ENCODE measurements around the gene REPS1.
A peak's percentile ranks its signal among the peaks of the same experiment; 100 is the strongest.

Gene REPS1

GRCh38 chr6:138925806-138926205 lies 62.2 kb downstream of the REPS1 start:
- in situ Hi-C loops (cut with MboI; ENCODE audit: low sequenced_read_pairs, unreplicated experiment), result no loop called here
- no peak for TF ChIP-seq CTCF (IDR thresholded peaks at IDR 0.05; ENCODE audit: borderline replicate concordance, control extremely low read depth, extremely low read depth, insufficient read depth, missing control alignments)
- DNase-seq (ENCODE audit: low spot score), result no peak

- no peak for DNase-seq (ENCODE audit: low spot score)
- TF ChIP-seq CTCF (IDR thresholded peaks at IDR 0.05; ENCODE audit: borderline replicate concordance, control extremely low read depth, extremely low read depth, insufficient read depth, missing control alignments), result no peak
- in situ Hi-C loops (cut with MboI; ENCODE audit: low sequenced_read_pairs, unreplicated experiment), result no loop called here
These were observed 64.5 kb downstream of the REPS1 start for GRCh38 chr6:138923561-138923960.

GRCh38 chr6:138920906-138921305 lies 67.1 kb downstream of the REPS1 start:
- DNase-seq (ENCODE audit: low spot score), result no peak
- in situ Hi-C loops (cut with MboI; ENCODE audit: low sequenced_read_pairs, unreplicated experiment), result no loop called here

GRCh38 chr6:138914701-138915100 lies 73.4 kb downstream of the REPS1 start:
- DNase-seq (ENCODE audit: low spot score), result no peak
- TF ChIP-seq CTCF (IDR thresholded peaks at IDR 0.05; ENCODE audit: borderline replicate concordance, control extremely low read depth, extremely low read depth, insufficient read depth, missing control alignments), result no peak
- in situ Hi-C loops (cut with MboI; ENCODE audit: low sequenced_read_pairs, unreplicated experiment), result no loop called here

More at GRCh38 chr6:138920906-138921305, 67.1 kb downstream of the REPS1 start:
- no peak for TF ChIP-seq CTCF (IDR thresholded peaks at IDR 0.05; ENCODE audit: borderline replicate concordance, control extremely low read depth, extremely low read depth, insufficient read depth, missing control alignments)

- DNase-seq (ENCODE audit: low spot score), result peak; percentile 30
- no peak for TF ChIP-seq CTCF (IDR thresholded peaks at IDR 0.05; ENCODE audit: borderline replicate concordance, control extremely low read depth, extremely low read depth, insufficient read depth, missing control alignments)
- in situ Hi-C loops (cut with MboI; ENCODE audit: low sequenced_read_pairs, unreplicated experiment), result no loop called here
These were observed 75.7 kb downstream of the REPS1 start for GRCh38 chr6:138912308-138912707.

- no peak for DNase-seq (ENCODE audit: low spot score)
- no peak for TF ChIP-seq CTCF (IDR thresholded peaks at IDR 0.05; ENCODE audit: borderline replicate concordance, control extremely low read depth, extremely low read depth, insufficient read depth, missing control alignments)
- in situ Hi-C loops (cut with MboI; ENCODE audit: low sequenced_read_pairs, unreplicated experiment), result no loop called here
These were observed 78.1 kb downstream of the REPS1 start for GRCh38 chr6:138909975-138910374.

GRCh38 chr6:138909511-138909910 lies 78.5 kb downstream of the REPS1 start:
- in situ Hi-C loops (cut with MboI; ENCODE audit: low sequenced_read_pairs, unreplicated experiment), result no loop called here
- TF ChIP-seq CTCF (IDR thresholded peaks at IDR 0.05; ENCODE audit: borderline replicate concordance, control extremely low read depth, extremely low read depth, insufficient read depth, missing control alignments), result no peak
- no peak for DNase-seq (ENCODE audit: low spot score)
